GM10266 (cell line): Measurements from ENCODE around the gene CNOT1.
"Not testable (repeated sequence)": the region's sequence is repeated elsewhere in the genome, so short reads cannot be mapped to it uniquely, and the experiment has no call there.

ENCODE experiments used
- DNase-seq: peaks from one replicate; pipeline ENCODE4 v3.0.0; 2012; ENCODE audit errors: extremely low spot score
- TF ChIP-seq, protein P1 (sequence below): IDR thresholded peaks from 2 replicates; pipeline ENCODE4 v1.5.1; 2012; ENCODE audit warnings: mild to moderate bottlenecking, low read depth; ENCODE audit not compliant: control insufficient read depth, insufficient read depth; ENCODE audit errors: missing control alignments

Gene CNOT1

DNA sequence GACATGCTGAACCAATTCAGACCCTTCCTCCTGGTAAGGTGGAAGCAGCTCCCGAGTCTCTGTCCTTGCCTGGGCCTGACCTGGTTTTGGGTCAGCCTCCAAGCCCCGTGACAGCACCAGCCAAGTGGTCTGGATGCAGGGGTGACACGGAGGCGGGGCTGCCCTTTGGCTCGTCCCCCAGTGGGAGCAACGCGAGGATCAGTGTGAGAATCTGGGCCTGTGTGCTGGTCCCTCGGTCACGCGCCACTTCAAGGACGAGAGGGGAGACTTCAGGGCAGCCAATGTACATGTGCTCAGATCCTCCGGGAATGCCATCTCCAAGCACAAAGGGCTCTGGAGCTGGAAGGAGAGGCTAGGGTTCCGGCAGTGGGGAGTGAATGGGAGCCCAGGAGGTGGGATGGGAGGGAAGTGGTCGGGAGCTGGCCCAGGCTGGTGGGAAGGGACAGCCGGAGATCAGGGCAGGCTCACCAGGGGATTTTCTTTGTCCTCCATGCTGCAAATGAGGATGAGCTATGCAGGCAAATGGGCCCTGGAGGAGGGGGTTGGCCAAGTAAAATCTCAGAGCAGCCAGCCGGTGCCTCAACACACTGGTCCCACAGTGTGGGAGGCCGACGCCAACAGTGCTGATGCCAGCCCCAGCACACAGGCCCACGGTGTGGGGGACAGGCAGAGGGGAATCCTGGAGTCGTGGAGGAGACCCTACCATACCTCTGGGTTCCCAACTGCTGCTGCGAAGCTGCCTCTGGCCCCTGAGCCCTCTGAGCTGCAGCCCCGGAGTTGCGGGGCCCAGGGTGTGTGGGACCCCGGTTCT, 133.9 kb downstream of the CNOT1 start:
- TF ChIP-seq, protein P1, sequence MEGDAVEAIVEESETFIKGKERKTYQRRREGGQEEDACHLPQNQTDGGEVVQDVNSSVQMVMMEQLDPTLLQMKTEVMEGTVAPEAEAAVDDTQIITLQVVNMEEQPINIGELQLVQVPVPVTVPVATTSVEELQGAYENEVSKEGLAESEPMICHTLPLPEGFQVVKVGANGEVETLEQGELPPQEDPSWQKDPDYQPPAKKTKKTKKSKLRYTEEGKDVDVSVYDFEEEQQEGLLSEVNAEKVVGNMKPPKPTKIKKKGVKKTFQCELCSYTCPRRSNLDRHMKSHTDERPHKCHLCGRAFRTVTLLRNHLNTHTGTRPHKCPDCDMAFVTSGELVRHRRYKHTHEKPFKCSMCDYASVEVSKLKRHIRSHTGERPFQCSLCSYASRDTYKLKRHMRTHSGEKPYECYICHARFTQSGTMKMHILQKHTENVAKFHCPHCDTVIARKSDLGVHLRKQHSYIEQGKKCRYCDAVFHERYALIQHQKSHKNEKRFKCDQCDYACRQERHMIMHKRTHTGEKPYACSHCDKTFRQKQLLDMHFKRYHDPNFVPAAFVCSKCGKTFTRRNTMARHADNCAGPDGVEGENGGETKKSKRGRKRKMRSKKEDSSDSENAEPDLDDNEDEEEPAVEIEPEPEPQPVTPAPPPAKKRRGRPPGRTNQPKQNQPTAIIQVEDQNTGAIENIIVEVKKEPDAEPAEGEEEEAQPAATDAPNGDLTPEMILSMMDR: no peak
- no peak for DNase-seq

DNA sequence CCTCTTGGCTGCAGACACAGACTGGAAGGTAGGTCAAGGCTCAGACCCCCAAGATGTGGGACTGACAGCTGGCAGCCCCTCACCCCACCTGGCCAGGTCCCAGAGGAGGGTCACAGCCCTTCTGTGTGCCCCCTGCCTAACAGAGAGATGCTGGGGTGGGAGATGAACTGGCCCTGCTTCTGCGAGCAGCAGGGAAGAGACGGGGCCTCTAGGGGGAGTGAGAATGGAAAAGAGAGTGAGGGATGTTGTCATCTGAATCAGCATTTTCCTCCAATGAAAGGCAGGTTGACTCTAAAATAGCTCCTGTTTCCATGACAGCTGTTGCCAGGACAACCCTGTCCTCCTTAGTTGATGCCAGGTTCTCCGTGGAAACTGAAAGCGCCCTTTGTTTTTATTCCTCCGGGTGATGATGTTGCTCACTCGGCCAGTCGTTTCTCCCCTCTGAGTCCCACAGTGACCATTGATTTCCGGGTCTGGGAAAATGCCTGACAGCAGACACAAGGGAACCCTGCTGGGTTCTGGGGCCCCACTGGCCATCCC, 134.6 kb downstream of the CNOT1 start:
- TF ChIP-seq, protein P1: peak; percentile 45
- peak; percentile 88 for DNase-seq

DNA sequence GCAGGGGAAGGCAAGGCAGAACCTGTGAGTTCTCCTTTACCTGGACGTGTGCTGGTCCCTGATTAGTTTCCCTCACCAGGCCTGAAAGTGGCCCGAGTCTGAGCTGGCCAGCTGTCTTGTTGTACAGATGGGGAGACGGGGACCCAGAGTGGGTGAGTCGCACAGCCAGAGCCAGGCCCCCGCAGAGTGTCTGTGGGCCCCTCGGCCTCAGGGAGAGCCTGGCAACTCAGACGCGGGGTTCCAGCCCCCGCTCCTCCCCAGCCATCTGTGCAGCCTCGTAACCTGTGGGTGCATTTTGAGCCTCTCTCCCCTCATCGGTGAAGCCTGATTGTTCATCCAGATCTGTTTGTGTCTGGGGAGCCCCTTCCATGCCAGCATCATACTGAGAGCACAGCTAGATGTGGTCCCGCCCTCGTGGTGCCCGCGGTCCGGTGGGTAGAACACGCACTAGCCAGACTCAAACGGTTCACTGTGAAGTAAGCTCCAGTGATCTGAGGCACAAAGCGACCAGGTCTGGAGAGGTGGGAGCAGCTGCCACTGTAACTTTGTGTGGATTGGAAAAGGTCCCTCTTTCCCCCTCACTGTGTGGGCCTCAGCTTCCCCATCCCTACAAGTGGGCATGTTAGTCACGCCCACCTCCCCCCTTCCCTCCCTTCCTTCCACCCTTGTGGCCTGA, 135.7 kb downstream of the CNOT1 start:
- DNase-seq: no peak
- TF ChIP-seq, protein P1: no peak

DNA sequence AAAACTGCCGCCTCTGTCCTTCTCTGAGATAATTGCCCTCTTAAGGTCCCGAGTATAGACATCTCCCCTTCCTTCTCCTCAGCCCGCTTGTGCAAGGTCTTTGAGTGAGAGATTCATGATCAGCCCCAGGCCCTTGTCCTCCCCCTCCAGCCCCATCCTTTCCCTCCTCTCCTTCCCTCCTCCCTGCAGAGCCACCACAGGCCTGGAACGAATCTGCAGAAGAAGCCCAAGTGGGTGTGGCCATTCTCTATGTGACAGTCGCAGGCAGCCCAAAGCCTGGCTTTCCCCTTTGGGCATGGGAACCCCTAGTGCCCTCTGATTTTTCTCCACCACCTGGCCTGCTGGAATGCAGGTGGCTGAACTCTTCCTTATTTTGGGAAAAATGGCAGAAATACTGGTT, 136.9 kb downstream of the CNOT1 start:
- TF ChIP-seq, protein P1: no peak

DNA sequence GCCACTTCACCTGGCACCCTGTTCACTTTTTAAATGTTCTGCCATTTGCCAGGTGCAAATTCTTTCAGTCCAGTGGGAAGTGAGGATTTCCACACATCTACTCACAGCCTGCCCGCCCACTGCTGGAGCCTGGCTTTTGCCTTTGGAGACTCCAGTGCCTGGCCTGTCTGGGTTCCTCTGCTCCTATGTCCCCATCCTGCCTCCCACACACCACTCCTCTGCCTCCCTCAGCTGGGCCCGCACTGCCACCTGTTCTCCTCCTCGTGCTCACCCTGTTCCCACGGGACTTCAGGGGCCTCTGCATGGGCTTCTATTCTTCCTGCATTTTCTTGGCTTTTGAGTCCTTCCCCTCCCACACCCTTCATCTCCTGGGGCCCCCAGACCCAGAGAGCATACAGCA, 137.6 kb downstream of the CNOT1 start:
- no peak for DNase-seq
- TF ChIP-seq, protein P1: no peak

More for the DNA sequence above, 136.9 kb downstream of the CNOT1 start:
- DNase-seq: no peak

DNA sequence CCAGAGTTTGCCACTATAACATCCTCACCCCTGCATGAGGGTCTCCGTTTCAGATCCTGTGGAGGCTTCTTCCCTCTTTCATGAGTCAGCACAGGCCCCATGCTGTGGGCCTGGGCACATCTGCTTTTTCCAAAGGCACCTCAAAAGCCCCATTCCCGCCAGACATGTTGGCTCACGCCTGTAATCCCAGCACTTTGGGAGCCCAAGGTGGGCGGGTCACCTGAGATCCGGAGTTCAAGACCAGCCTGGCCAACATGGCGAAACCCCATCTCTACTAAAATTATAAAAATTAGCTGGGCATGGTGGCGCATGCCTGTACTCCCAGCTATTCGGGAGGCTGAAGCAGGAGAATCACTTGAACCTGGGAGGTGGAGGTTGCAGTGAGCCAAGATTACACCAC, 139.1 kb downstream of the CNOT1 start:
- DNase-seq: not testable (repeated sequence)

DNA sequence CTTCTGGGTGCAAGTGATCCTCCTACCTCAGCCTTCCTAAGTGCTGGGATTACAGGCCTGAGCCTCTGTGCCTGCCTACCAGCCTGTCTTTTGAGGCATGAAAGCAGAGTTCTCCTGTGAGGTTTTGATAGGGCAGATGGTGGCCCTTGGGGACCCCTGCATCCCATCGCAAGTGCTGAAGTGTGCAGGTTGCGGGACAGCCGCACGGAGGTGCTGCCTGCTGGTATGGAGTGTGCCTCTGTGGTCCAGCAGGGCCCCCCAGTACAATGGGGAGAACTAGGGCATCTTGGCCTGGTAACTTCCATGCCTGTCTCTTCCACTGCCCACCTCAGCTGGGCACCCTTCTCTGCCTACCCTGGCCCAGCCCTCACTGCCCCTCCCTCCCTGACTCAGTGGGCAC, 139.6 kb downstream of the CNOT1 start:
- TF ChIP-seq, protein P1: no peak
- no peak for DNase-seq

DNA sequence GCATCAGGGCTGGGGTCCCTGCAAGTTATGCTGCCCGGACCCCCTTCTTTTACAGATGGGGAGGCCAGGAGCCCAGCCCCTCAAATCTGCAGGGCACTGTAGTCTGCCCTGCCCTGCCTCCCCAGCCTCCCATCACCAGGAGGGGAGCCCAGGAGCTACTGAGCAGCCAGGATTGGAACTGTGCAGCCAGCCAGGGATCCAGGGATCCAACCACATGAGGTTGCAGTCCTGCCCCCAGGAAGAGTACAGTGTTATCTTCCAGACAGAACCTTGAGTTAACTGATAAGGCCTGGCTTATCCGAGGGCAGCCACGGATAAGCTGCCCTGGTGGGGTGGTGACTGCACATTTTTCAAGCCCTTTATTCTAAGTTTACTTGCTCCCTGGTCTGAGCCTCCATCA, 141.1 kb downstream of the CNOT1 start:
- DNase-seq: no peak

More for the DNA sequence above, 141.1 kb downstream of the CNOT1 start:
- TF ChIP-seq, protein P1: no peak
